HUES48 (cell line): ENCODE measurements around the gene OSBPL9.
A peak's percentile ranks its signal among the peaks of the same experiment; 100 is the strongest.
"Not testable (repeated sequence)": the region's sequence is repeated elsewhere in the genome, so short reads cannot be mapped to it uniquely, and the experiment has no call there.

Source experiments
- H3K27ac ChIP-seq: one replicate; pipeline ENCODE4 v1.7.0; 2013; ENCODE audit warnings: low read depth, low read length, inconsistent platforms
- H3K27me3 ChIP-seq: 2 replicates; pipeline ENCODE4 v1.6.1; 2013; ENCODE audit warnings: mild to moderate bottlenecking, low read length; ENCODE audit not compliant: control insufficient read depth, insufficient read depth
- H3K36me3 ChIP-seq: 2 replicates; pipeline ENCODE4 v1.6.1; 2013; ENCODE audit warnings: low read length; ENCODE audit not compliant: control insufficient read depth, insufficient read depth
- H3K4me1 ChIP-seq: 2 replicates; pipeline ENCODE4 v1.6.1; 2013; ENCODE audit warnings: mild to moderate bottlenecking, low read length; ENCODE audit not compliant: control insufficient read depth, insufficient read depth
- H3K4me3 ChIP-seq: 2 replicates; pipeline ENCODE4 v1.5.1; 2013; ENCODE audit warnings: mild to moderate bottlenecking, low read depth, low read length
- H3K9ac ChIP-seq: 2 replicates; pipeline ENCODE4 v1.6.1; 2013; ENCODE audit warnings: mild to moderate bottlenecking, low read depth, low read length, moderate library complexity
- H3K9me3 ChIP-seq: 2 replicates; pipeline ENCODE4 v1.6.1; 2013; ENCODE audit warnings: low read length; ENCODE audit not compliant: control insufficient read depth, insufficient read depth

Gene OSBPL9

DNA sequence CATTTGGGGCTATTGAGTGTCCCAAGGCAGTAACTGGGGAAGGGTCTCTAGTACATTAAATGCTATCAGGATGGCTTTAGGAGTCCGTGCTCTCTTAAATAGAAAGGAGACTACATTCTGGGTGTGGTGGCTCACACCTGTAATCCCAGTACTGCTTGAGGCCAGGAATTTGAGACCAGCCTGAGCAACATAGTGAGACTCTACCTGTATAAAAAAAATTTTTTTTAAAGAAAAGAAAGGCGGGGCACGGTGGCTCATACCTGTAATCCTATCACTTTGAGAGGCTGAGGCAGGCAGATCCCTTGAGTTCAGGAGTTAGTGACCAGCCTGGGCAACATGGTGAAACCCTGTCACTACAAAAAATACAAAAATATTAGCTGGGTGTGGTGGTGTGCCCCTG, 21.5 kb downstream of the OSBPL9 start:
- Histone ChIP-seq H3K36me3 (no peaks in the 10 kb centered on the region), H3K4me1 (peaks cover 13% of the 10 kb centered on the region), H3K9me3 (no peaks in the 10 kb centered on the region), H3K4me3 (no peak overlapping the region), H3K27ac (no peak overlapping the region), H3K27me3 (no peaks in the 10 kb centered on the region), H3K9ac (no peak overlapping the region)

DNA sequence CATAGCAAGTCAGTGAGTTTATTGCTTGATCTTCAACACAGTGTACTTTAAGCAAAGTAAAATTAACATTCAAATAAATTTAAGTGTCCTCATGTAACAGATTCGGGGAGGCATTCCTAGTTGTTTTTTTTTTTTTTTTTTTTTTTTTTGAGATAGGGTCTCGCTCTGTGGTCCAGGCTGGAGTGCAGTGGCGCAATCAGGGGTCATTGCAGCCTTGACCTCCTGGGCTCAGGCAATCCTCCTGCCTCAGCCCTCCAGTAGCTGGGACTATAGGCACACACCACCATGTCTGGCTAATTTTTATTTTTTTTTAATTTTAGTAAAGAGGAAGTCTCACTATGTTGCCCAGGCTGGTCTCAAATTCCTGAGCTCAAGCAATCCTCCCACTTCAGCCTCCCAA, 22.8 kb downstream of the OSBPL9 start:
- Histone ChIP-seq H3K4me1 (peaks cover 13% of the 10 kb centered on the region), H3K27ac (no peak overlapping the region), H3K4me3 (no peak overlapping the region)

DNA sequence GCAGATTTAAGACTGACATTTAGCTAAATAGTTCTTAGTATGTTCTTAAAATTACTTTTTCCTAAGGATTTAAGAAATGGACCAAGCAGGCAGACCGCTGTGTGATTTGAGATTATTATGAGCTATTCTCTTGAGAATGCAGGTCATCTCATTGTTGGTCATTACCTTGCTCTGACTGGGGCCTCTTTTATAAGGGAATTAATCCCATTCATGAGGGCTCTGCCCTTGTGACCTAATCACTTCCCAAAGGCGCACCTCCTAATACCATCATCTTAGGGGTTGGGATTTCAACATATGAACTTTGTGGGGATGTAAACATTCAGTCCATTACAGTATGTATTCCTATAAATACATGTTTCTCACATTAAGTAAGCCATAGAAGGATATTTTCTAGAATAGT, 24.2 kb downstream of the OSBPL9 start:
- Histone ChIP-seq H3K27me3 (no peaks in the 10 kb centered on the region), H3K9me3 (no peaks in the 10 kb centered on the region), H3K27ac (no peak overlapping the region), H3K9ac (no peak overlapping the region), H3K4me1 (peaks cover 16% of the 10 kb centered on the region), H3K4me3 (no peak overlapping the region), H3K36me3 (no peaks in the 10 kb centered on the region)

More for the DNA sequence above, 22.8 kb downstream of the OSBPL9 start:
- Histone ChIP-seq H3K9ac (no peak overlapping the region), H3K36me3 (no peaks in the 10 kb centered on the region), H3K27me3 (no peaks in the 10 kb centered on the region), H3K9me3 (no peaks in the 10 kb centered on the region)

DNA sequence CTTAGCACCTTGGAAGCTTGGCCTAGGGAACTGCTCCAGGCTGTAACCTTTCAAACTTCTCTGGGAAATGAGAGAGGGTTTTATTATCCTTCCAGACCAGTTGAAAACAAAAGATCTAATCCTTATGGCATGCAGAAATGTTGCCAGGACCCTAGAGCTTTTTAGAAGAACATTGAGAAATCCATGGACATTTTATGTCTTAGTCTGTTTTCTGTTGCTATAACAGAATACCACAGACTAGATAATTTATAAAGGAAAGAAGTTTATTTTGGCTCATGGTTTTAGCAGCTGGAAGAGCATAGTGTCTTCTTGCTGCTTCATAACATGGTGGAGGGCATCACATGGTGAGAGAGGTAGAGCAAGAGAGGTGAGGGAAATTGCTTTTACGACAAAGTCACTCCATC, 25.8 kb downstream of the OSBPL9 start:
- Histone ChIP-seq H3K4me3 (no peak overlapping the region), H3K9ac (no peak overlapping the region), H3K4me1 (peaks cover 16% of the 10 kb centered on the region), H3K36me3 (no peaks in the 10 kb centered on the region), H3K27ac (no peak overlapping the region), H3K9me3 (no peaks in the 10 kb centered on the region), H3K27me3 (no peaks in the 10 kb centered on the region)

DNA sequence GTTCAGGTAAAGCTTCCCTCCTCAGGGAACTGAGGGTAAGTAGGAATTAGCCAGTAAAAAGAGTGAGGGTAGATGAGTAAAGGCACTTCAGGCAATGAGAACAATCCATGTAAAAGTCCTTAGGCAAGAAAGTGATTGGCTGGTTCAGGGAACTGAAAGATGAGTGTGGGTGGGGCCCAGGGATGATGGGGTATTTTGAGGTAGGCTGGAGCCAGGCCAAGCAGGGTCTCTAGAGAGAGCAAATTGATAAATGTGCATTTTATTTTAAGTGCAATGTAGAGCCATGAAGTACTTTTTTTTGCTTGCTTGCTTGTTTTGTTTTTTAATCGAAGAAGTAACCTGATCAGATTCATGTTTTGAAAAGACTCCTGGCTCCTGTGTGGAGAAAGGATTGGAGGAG, 26.5 kb downstream of the OSBPL9 start:
- Histone ChIP-seq H3K27me3 (no peaks in the 10 kb centered on the region), H3K9me3 (no peaks in the 10 kb centered on the region), H3K9ac (no peak overlapping the region), H3K4me3 (no peak overlapping the region), H3K27ac (no peak overlapping the region), H3K36me3 (no peaks in the 10 kb centered on the region), H3K4me1 (peaks cover 21% of the 10 kb centered on the region)

DNA sequence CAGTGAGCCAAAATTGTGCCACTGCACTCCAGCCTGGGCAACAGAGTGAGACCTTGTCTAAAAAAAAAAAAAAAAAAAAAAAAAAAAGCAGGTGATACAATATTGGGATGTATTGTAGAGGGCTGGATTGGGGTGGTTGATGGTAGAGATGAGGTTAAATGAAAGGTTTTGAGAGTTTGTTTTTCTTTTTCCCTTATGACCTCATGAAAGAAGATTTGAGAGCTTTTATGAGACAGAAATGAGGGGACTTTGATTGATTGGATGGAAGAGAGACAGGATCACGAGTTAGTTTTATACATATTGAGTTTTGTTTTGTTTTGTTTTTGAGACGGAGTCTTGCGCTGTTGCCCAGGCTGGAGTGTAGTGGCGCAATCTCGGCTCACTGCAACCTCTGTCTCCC, 27.1 kb downstream of the OSBPL9 start:
- peaks cover 24% of the 10 kb centered on the region for H3K4me1 ChIP-seq
- no peaks in the 10 kb centered on the region for H3K9me3 ChIP-seq
- no peak overlapping the region for H3K4me3 ChIP-seq
- no peak overlapping the region for H3K27ac ChIP-seq
- no peak overlapping the region for H3K9ac ChIP-seq
- no peaks in the 10 kb centered on the region for H3K27me3 ChIP-seq
- H3K36me3 ChIP-seq: no peaks in the 10 kb centered on the region

DNA sequence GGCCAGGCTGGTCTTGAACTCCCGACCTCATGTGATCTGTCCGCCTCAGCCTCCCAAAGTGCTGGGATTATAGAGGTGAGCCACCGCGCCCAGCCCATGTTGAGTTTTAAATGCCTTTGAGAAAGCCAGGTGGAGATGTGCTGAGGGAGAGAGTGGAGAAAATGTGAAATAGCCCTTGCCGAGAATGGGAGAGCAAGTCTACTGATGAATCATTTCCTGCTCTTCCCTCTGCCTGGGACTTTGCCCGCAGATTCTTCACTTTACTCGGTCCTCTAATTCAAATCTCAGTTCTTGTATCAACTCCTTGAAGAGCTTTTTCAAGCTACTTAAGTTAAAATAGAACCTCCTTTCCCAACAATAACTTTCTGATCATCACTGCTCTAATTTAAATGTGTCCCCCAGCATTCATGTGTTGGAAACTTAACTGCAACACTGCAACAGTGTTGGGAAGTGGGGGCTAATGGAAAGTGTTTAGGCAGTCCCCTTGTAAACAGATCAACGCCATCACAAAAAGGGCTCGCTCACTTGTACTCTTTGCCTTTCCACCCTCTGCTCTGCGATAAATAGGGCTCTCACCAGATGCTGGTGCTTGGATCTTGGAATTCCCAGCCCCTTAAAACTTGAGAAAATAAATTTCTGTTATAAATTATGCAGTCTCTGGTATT, 27.8 kb downstream of the OSBPL9 start:
- Histone ChIP-seq H3K27me3 (no peaks in the 10 kb centered on the region), H3K9ac (no peak overlapping the region), H3K27ac (peak overlapping the region; percentile 46), H3K9me3 (no peaks in the 10 kb centered on the region), H3K4me1 (peaks cover 29% of the 10 kb centered on the region), H3K36me3 (no peaks in the 10 kb centered on the region), H3K4me3 (no peak overlapping the region)

DNA sequence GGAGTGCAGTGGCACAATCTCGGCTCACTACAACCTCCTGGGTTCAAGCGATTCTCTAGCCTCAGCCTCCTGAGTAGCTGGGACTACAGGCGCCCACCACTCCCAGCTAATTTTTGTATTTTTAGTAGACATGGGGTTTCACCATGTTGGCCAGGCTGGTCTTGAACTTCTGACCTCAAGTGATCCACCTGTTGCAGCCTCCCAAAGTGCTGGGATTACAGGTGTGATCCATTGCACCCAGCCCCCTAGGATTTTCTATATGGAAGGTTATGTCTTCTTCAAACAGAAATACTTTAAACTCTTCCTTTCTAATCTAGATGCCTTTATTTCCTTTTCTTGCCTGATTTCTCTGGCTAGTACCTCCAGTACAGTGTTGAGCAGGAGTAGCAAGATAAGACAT, 29.7 kb downstream of the OSBPL9 start:
- peaks cover 42% of the 10 kb centered on the region for H3K4me1 ChIP-seq
- not testable (repeated sequence) for H3K9me3 ChIP-seq, H3K27me3 ChIP-seq, H3K27ac ChIP-seq, H3K4me3 ChIP-seq, H3K9ac ChIP-seq, H3K36me3 ChIP-seq

DNA sequence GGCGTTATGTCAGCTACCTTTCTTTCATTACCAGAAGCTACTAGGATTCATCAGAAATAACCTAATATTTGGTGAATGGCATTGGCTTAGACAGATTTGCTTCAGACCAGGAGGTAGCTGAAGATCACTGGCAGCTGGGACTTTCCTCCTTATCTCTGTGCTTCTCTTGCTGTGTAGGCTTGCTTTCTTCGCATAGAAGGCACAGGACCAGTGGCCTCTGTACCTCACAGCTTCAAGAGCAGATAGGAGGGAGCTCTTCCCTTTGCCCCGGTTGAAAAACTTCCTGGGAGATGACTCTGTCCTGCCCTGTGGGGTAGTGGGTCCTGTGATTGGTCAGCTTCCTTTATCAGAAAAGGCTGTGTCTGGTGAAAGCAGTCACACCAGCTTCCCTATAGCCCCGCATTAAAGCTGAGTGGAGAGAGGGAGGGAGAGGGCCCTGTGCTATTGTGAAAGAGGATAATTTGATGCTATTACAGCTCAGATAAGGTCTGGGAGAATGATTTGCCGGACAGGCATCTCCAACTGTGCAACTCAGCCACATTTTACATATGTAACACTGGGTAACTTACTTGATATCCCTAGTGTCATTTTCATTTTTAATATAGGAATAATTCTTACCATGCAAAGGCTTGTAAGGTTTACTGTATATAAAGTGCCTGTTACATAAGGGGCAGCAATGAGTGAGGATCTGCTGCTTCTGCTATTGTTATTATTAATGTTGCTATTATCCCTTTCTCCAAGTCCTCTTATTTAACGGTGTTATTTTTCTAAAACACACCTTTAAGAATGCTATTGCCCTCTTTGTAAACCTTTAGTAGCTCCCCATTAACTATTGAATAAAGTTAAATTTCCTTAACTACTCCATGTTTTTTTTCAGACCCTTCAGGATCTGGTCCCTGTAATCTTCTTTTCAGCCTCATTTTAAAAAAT, 31.6 kb downstream of the OSBPL9 start:
- Histone ChIP-seq H3K4me3 (no peak overlapping the region), H3K36me3 (no peaks in the 10 kb centered on the region), H3K9me3 (no peaks in the 10 kb centered on the region), H3K9ac (no peak overlapping the region), H3K27ac (peak overlapping the region; percentile 53), H3K27me3 (no peaks in the 10 kb centered on the region), H3K4me1 (peaks cover 29% of the 10 kb centered on the region)

DNA sequence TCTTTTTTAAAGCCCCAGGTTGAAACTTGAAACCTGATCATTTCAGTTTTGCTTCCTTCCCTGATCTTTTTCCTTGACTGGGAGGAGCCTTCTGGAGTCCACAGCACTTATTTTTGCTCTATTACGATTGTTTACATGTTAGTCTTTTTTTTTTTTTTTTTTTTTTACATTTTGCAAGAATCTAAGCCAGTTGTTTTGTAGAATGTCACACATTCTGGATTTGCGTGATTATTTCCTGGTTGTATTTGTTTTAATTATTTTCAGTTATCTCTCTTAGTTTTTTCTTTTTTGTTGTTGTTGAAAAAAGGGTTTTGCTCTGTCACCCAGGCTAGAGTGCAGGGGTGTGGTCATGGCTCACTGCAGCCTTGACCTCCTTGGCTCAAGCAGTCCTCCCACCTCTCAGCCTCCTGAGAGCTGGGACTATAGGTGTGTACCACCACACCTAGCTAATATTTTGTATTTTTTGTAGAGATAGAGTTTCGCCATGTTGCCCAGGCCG, 32.8 kb downstream of the OSBPL9 start:
- H3K9ac ChIP-seq: no peak overlapping the region
- H3K36me3 ChIP-seq: no peaks in the 10 kb centered on the region
- no peaks in the 10 kb centered on the region for H3K27me3 ChIP-seq
- H3K4me1 ChIP-seq: peaks cover 29% of the 10 kb centered on the region
- H3K9me3 ChIP-seq: no peaks in the 10 kb centered on the region
- no peak overlapping the region for H3K27ac ChIP-seq
- H3K4me3 ChIP-seq: no peak overlapping the region

DNA sequence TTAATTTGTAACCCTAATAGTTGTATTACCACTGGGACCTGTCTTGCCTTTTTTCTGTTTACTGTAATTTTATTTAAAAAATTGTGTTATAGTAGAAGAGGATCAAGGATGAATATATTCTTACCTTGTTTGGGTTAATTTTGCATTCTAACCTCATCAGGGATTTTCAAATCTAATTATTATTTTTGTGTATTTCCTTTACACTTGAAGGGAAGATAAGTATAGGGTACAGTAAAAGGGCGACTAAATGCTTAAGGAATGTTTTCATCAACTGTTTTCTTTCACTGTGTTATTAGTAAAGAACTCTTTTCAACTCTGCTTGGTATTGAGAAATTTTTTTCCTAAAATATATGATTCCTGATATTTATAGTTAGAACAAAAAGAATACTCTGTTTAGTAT, 33.3 kb downstream of the OSBPL9 start:
- no peak overlapping the region for H3K9ac ChIP-seq
- H3K27ac ChIP-seq: no peak overlapping the region
- no peaks in the 10 kb centered on the region for H3K9me3 ChIP-seq
- peaks cover 26% of the 10 kb centered on the region for H3K4me1 ChIP-seq
- H3K4me3 ChIP-seq: no peak overlapping the region
- H3K36me3 ChIP-seq: no peaks in the 10 kb centered on the region
- H3K27me3 ChIP-seq: no peaks in the 10 kb centered on the region
